AG09309 (cell line): ENCODE results near the gene AGAP5.

Source experiments
- DNase-seq: peaks from one replicate; pipeline ENCODE4 v3.0.0-alpha.2; 2010; ENCODE audit warnings: low read depth
- H3K4me3 ChIP-seq: 2 replicates; pipeline ENCODE4 v1.5.1; 2011; ENCODE audit warnings: mild to moderate bottlenecking, low read depth, low read length, moderate library complexity; ENCODE audit not compliant: control insufficient read depth
- CTCF ChIP-seq: IDR thresholded peaks from 2 replicates; pipeline ENCODE4 v1.5.1; 2011; ENCODE audit warnings: mild to moderate bottlenecking, low read depth, low read length, inconsistent platforms; ENCODE audit not compliant: insufficient read depth, control insufficient read depth; ENCODE audit errors: missing control alignments

The AGAP5 gene

GRCh38 chr10:73734796-73735305 is 36.9 kb upstream of the AGAP5 start:
- TF ChIP-seq CTCF = no peak
- no peak for DNase-seq
- no peak overlapping the region for H3K4me3 ChIP-seq

- DNase-seq = no peak
- H3K4me3 ChIP-seq = no peak overlapping the region
- no peak for TF ChIP-seq CTCF
Observed at GRCh38 chr10:73734028-73734720, 36.3 kb upstream of the AGAP5 start.

- TF ChIP-seq CTCF = no peak
- H3K4me3 ChIP-seq = no peak overlapping the region
- DNase-seq = no peak
Observed at GRCh38 chr10:73732931-73733623, 35.2 kb upstream of the AGAP5 start.

- H3K4me3 ChIP-seq = no peak overlapping the region
- no peak for TF ChIP-seq CTCF
- DNase-seq = no peak
Observed at GRCh38 chr10:73732426-73732825, 34.5 kb upstream of the AGAP5 start.

- no peak for TF ChIP-seq CTCF
- no peak for DNase-seq
- H3K4me3 ChIP-seq = no peak overlapping the region
Observed at GRCh38 chr10:73731588-73732375, 33.9 kb upstream of the AGAP5 start.

- no peak for TF ChIP-seq CTCF
- peak; percentile 45 for DNase-seq
- H3K4me3 ChIP-seq = peak overlapping the region; percentile 91
Observed at GRCh38 chr10:73730153-73730906, 32.4 kb upstream of the AGAP5 start.

GRCh38 chr10:73729781-73730152 is 31.9 kb upstream of the AGAP5 start:
- peak overlapping the region; percentile 91 for H3K4me3 ChIP-seq
- DNase-seq = peak; percentile 32
